Gastrocnemius medialis (tissue), 4 donors: Measurements from ENCODE around the gene PALLD. TPM values are rescaled to one million over a fixed set of nuclear protein-coding genes. Genes with fewer than 3 reads are reported as not detected.

ENCODE experiments used
- ATAC-seq, 2 donors: fragments of 150-250 bp; one replicate each; pipeline ENCODE4 v1.9.1; 2016
- DNase-seq, 2 donors: peaks; one replicate each; pipeline ENCODE4 v3.0.0-alpha.2; 2019
- H3K27ac ChIP-seq, 4 donors: fragments of 200-600 bp; sonication (generic); 1 replicate in 1 of 4; 2 replicates in 3 of 4; pipeline ENCODE4 v1.5.1; 2016 to 2018; ENCODE audit warnings: mild to moderate bottlenecking in 2 of 4, moderate library complexity in 1 of 4
- H3K27me3 ChIP-seq, 3 donors: fragments of 200-600 bp; sonication (generic) in 2 of 3; 1 replicate in 1 of 3; 2 replicates in 2 of 3; pipeline versions ENCODE4 v1.5.1 to v1.6.0; 2016 to 2019; ENCODE audit warnings: mild to moderate bottlenecking in 1 of 3, moderate library complexity in 1 of 3
- H3K36me3 ChIP-seq, 2 donors: fragments of 200-600 bp; sonication (generic) in 1 of 2; one replicate each; pipeline ENCODE4 v1.5.1; 2017 to 2018
- H3K4me1 ChIP-seq, 2 donors: fragments of 200-600 bp; sonication (generic) in 1 of 2; one replicate each; pipeline ENCODE4 v1.5.1; 2016 to 2017; ENCODE audit warnings: mild to moderate bottlenecking in 2 of 2
- H3K4me3 ChIP-seq, 4 donors: fragments of 200-600 bp; sonication (generic) in 3 of 4; 1 replicate in 1 of 4; 2 replicates in 3 of 4; pipeline ENCODE4 v1.5.1; 2016 to 2019; ENCODE audit warnings: mild to moderate bottlenecking in 2 of 4
- H3K9me3 ChIP-seq, 3 donors: fragments of 200-600 bp; sonication (generic) in 2 of 3; 1 replicate in 1 of 3; 2 replicates in 2 of 3; pipeline ENCODE4 v1.5.1; 2016 to 2019
- POLR2A ChIP-seq, 2 donors: fragments of 450-650 bp; IDR thresholded peaks; one replicate each; pipeline ENCODE4 v1.6.1; 2017; ENCODE audit warnings: antibody characterized with exemption in 2 of 2, mild to moderate bottlenecking in 2 of 2, moderate library complexity in 2 of 2
- in situ Hi-C, 4 donors: fragments of 200-750 bp; cut with MboI; loops; one replicate each; pipeline versions ENCODE4 v1.15.0 to v1.8.0; 2017; ENCODE audit warnings: low sequenced_read_pairs in 4 of 4
- intact Hi-C: fragments of 100-400 bp; cut with DNase I; formaldehyde crosslinking; loops from one replicate; pipeline ENCODE4 v1.15.1; 2023; ENCODE audit warnings: low total_unique reads
- total RNA-seq, 4 donors: library from RNA; depleted of rRNA; stranded (reverse); fragments of >200 nt; gene quantifications; one replicate each; pipeline versions ENCODE4 v1.1.0 to v1.2.3, GENCODE V29; 2016
- TF ChIP-seq, protein P1 (sequence below), 5 experiments: fragments of 450-650 bp in 3 of 5; fragments of 200-600 bp in 2 of 5; sonication (generic) in 2 of 5; IDR thresholded peaks in 4 of 5; conservative IDR thresholded peaks in 1 of 5; 1 replicate in 4 of 5; 2 replicates in 1 of 5; pipeline ENCODE4 v1.5.1; 2016 to 2019; ENCODE audit warnings: antibody characterized with exemption in 5 of 5, mild to moderate bottlenecking in 3 of 5, moderate library complexity in 3 of 5

The PALLD gene
- total RNA-seq, 4 donors from 2014 or later: 165 to 439 (median 319) TPM

- Histone ChIP-seq H3K4me1 (peaks cover 22 to 32% of the 10 kb centered on the region in 2 donors), H3K27ac (peak overlapping the region; percentile 48 to 74 (median 56)), H3K27me3 (no peaks in the 10 kb centered on the region), H3K36me3 (no peaks in the 10 kb centered on the region), H3K4me3 (no peak overlapping the region), H3K9me3 (no peaks in the 10 kb centered on the region)
- intact Hi-C loops: no loop called here
- TF ChIP-seq, protein P1, sequence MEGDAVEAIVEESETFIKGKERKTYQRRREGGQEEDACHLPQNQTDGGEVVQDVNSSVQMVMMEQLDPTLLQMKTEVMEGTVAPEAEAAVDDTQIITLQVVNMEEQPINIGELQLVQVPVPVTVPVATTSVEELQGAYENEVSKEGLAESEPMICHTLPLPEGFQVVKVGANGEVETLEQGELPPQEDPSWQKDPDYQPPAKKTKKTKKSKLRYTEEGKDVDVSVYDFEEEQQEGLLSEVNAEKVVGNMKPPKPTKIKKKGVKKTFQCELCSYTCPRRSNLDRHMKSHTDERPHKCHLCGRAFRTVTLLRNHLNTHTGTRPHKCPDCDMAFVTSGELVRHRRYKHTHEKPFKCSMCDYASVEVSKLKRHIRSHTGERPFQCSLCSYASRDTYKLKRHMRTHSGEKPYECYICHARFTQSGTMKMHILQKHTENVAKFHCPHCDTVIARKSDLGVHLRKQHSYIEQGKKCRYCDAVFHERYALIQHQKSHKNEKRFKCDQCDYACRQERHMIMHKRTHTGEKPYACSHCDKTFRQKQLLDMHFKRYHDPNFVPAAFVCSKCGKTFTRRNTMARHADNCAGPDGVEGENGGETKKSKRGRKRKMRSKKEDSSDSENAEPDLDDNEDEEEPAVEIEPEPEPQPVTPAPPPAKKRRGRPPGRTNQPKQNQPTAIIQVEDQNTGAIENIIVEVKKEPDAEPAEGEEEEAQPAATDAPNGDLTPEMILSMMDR (IDR thresholded peaks at IDR 0.05 in 4 of 5, conservative IDR thresholded peaks at IDR 0.05 in 1 of 5): no peak
- TF ChIP-seq POLR2A (IDR thresholded peaks at IDR 0.05): no peak
- DNase-seq (no peak), ATAC-seq (peak; percentile 89 to 93)
- in situ Hi-C loops: no loop called here
These were observed 75.2 kb downstream of the PALLD start for GRCh38 chr4:168572002-168572401.

GRCh38 chr4:168573870-168574269, 77.0 kb downstream of the PALLD start:
- H3K4me1 ChIP-seq: peaks cover 22 to 34% of the 10 kb centered on the region in 2 donors
- H3K36me3 ChIP-seq: no peaks in the 10 kb centered on the region
- ATAC-seq (no peak), DNase-seq (no peak)
- no peak overlapping the region for H3K27ac ChIP-seq
- no peaks in the 10 kb centered on the region for H3K9me3 ChIP-seq
- TF ChIP-seq, protein P1 (IDR thresholded peaks at IDR 0.05 in 4 of 5, conservative IDR thresholded peaks at IDR 0.05 in 1 of 5): no peak
- TF ChIP-seq POLR2A (IDR thresholded peaks at IDR 0.05): no peak
- in situ Hi-C loops: no loop called here
- intact Hi-C loops: no loop called here
- H3K27me3 ChIP-seq: no peaks in the 10 kb centered on the region
- H3K4me3 ChIP-seq: no peak overlapping the region

- intact Hi-C loops: no loop called here
- H3K27ac ChIP-seq: no peak overlapping the region
- no peak for ATAC-seq
- no peak for DNase-seq
- peaks cover 22 to 25% of the 10 kb centered on the region in 2 donors for H3K4me1 ChIP-seq
- in situ Hi-C loops: loop anchor here in 2 of 4 donors (25.0 kb wide), 1 partner anchor 338 kb away; no protein-coding TSS in a partner anchor
- H3K36me3 ChIP-seq: no peaks in the 10 kb centered on the region
- no peaks in the 10 kb centered on the region for H3K9me3 ChIP-seq
- TF ChIP-seq, protein P1 (IDR thresholded peaks at IDR 0.05 in 4 of 5, conservative IDR thresholded peaks at IDR 0.05 in 1 of 5): no peak
- TF ChIP-seq POLR2A (IDR thresholded peaks at IDR 0.05): no peak
- H3K27me3 ChIP-seq: no peaks in the 10 kb centered on the region
- no peak overlapping the region for H3K4me3 ChIP-seq
These were observed 77.9 kb downstream of the PALLD start for GRCh38 chr4:168574581-168575295.

DNA sequence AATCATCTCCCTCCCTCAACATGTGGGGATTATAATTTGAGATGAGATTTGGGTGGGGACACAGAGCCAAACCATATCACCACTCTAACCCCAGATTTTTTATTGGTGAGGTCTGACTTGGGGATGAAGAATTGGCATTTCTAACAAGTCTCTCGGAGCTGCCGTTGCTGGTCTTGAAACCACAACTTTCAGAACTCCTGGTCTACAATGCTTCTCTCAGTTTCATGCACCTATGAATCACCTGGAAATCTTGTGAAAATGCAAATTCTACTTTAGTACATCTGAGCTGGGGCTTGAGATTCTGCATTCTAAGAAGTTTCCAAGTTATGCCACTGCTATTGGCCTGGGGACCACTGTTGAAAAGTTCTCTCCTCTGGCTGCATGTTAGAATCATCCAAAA, 78.6 kb downstream of the PALLD start:
- in situ Hi-C loops: loop anchor here in 2 of 4 donors (25.0 kb wide), 1 partner anchor 337 kb away; no protein-coding TSS in a partner anchor
- intact Hi-C loops: no loop called here
- DNase-seq: no peak
- Histone ChIP-seq H3K27ac (no peak overlapping the region), H3K4me1 (peaks cover 16 to 18% of the 10 kb centered on the region in 2 donors), H3K27me3 (no peaks in the 10 kb centered on the region), H3K4me3 (no peak overlapping the region), H3K36me3 (no peaks in the 10 kb centered on the region), H3K9me3 (no peaks in the 10 kb centered on the region)
- no peak for ATAC-seq
- TF ChIP-seq, protein P1 (IDR thresholded peaks at IDR 0.05 in 4 of 5, conservative IDR thresholded peaks at IDR 0.05 in 1 of 5): no peak
- TF ChIP-seq POLR2A (IDR thresholded peaks at IDR 0.05): no peak
